OCI-LY1 (cell line): Measurements from ENCODE around the gene TSHZ3.

Experiments used
- H2AFZ ChIP-seq: fragments of 200-600 bp; sonication (generic), shearing (Covaris generic); 2 replicates; pipeline ENCODE4 v1.6.0; 2014; ENCODE audit warnings: antibody characterized with exemption, mild to moderate bottlenecking, low read length
- H3F3A ChIP-seq: fragments of 200-600 bp; sonication (generic), shearing (Covaris generic); 2 replicates; pipeline ENCODE4 v1.6.0; 2014; ENCODE audit warnings: mild to moderate bottlenecking, antibody characterized with exemption, low read length, moderate library complexity; ENCODE audit not compliant: insufficient read depth
- H3K27ac ChIP-seq: fragments of 200-600 bp; sonication (generic); 2 replicates; pipeline ENCODE4 v1.5.1; 2014; ENCODE audit warnings: low read length, mixed run types, mild to moderate bottlenecking, low read depth; ENCODE audit not compliant: poor library complexity, severe bottlenecking
- H3K27me3 ChIP-seq: fragments of 200-600 bp; sonication (generic); 2 replicates; pipeline ENCODE4 v1.6.0; 2014; ENCODE audit warnings: antibody characterized with exemption, mild to moderate bottlenecking, low read length, moderate library complexity; ENCODE audit not compliant: insufficient read depth
- H3K36me3 ChIP-seq: fragments of 200-600 bp; sonication (generic); 2 replicates; pipeline ENCODE4 v1.6.1; 2014; ENCODE audit warnings: mild to moderate bottlenecking, antibody characterized with exemption, low read length, moderate library complexity, mixed read lengths; ENCODE audit not compliant: insufficient read depth
- H3K4me1 ChIP-seq: fragments of 200-600 bp; sonication (generic); 2 replicates; pipeline ENCODE4 v1.5.1; 2014; ENCODE audit warnings: mild to moderate bottlenecking, low read length, moderate library complexity; ENCODE audit not compliant: insufficient read depth, severe bottlenecking
- H3K4me2 ChIP-seq: fragments of 200-600 bp; sonication (generic), shearing (Covaris generic); 2 replicates; pipeline ENCODE4 v1.6.1; 2014; ENCODE audit warnings: low read length
- H3K4me3 ChIP-seq: fragments of 200-600 bp; sonication (generic); 2 replicates; pipeline ENCODE4 v1.5.1; 2014; ENCODE audit warnings: low read length, low read depth, mild to moderate bottlenecking, mixed read lengths; ENCODE audit not compliant: poor library complexity, severe bottlenecking
- H3K79me2 ChIP-seq: fragments of 200-600 bp; shearing (Covaris generic); 2 replicates; pipeline ENCODE4 v1.6.1; 2016; ENCODE audit warnings: mixed run types, low read length, mixed read lengths; ENCODE audit not compliant: insufficient read depth
- H3K9ac ChIP-seq: fragments of 200-600 bp; sonication (generic), shearing (Covaris generic); 2 replicates; pipeline ENCODE4 v1.6.1; 2014; ENCODE audit warnings: mild to moderate bottlenecking, low read length, mixed read lengths
- H3K9me2 ChIP-seq: fragments of 200-600 bp; sonication (generic), shearing (Covaris generic); 2 replicates; pipeline ENCODE4 v1.6.1; 2014; ENCODE audit warnings: low read depth, mild to moderate bottlenecking, low read length, mixed read lengths
- H3K9me3 ChIP-seq: fragments of 200-600 bp; shearing (Covaris generic); 2 replicates; pipeline ENCODE4 v1.6.1; 2014; ENCODE audit warnings: low read length, mixed read lengths
- H4K20me1 ChIP-seq: fragments of 200-600 bp; sonication (generic), shearing (Covaris generic); 2 replicates; pipeline ENCODE4 v1.6.0; 2016; ENCODE audit warnings: mild to moderate bottlenecking, low read length; ENCODE audit not compliant: insufficient read depth
- CTCF ChIP-seq: fragments of 200-600 bp; sonication (generic), shearing (Covaris generic); IDR thresholded peaks from 2 replicates; pipeline ENCODE4 v1.5.1; 2017; ENCODE audit warnings: mild to moderate bottlenecking, antibody characterized with exemption, low read length, moderate library complexity, mixed read lengths
- EZH2 ChIP-seq: fragments of 200-600 bp; sonication (generic), shearing (Covaris generic); IDR thresholded peaks from 2 replicates; pipeline ENCODE4 v1.8.0; 2017; ENCODE audit warnings: borderline replicate concordance, mixed run types, mild to moderate bottlenecking, antibody characterized with exemption, low read length, moderate library complexity, mixed read lengths

TSHZ3 gene

DNA sequence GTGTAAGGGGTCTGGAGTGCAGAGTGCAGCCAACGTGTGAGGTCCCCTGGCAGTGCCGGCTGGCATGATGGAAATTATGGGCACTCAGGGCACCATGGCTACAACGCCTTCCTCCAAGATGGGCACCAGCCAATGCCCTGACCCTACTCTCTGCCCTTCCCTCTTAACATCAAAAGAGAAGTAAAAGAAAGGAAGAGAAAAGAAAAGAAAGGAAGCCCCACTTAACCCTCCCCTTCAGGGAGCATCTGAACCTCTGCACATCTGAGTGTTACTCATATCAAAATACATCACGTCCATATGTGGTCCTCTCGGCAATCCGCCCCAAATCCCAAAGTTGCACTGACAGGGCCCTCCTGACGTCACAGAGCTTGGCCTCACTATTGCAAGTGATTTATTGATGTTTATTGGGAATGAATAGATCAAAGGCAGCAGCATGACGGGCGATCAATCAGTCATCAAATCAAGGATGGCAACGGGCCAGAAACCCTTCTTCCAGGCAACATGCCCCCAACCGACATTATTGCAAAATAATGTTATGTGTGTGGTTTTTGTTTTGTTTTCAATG lies 1.3 kb downstream of the TSHZ3 start:
- Histone ChIP-seq H3K9ac (no peak overlapping the region), H3K27me3 (no peaks in the 10 kb centered on the region), H2AFZ (no peak overlapping the region), H3K36me3 (no peaks in the 10 kb centered on the region), H3K4me1 (no peaks in the 10 kb centered on the region), H4K20me1 (no peaks in the 10 kb centered on the region), H3K27ac (no peak overlapping the region), H3K4me2 (no peak overlapping the region), H3K79me2 (no peaks in the 10 kb centered on the region), H3F3A (no peaks in the 10 kb centered on the region), H3K9me3 (no peaks in the 10 kb centered on the region), H3K9me2 (no peaks in the 10 kb centered on the region), H3K4me3 (no peak overlapping the region)
- TF ChIP-seq CTCF (no peak), EZH2 (no peak)

DNA sequence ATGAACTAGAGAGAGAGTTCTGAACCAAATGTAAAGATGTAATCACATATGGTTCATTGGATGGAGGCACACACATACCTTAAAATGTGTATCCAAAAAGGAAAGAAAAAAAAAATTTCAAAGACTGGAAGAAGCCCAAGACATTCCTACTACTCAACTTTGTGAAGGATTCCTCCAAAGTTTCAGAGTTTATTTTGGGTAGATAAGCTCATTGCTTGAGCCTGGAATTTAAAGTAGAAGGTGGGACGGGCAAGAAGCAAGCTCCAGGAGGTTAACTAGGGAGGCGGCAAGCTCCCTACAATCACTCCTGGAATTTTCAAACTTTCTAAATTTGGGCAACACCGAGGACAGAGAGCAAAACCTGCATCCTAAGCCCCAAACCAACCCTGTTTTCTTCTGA lies 1.9 kb downstream of the TSHZ3 start:
- Histone ChIP-seq H2AFZ (no peak overlapping the region), H3K9ac (no peak overlapping the region), H3K9me3 (no peaks in the 10 kb centered on the region), H3K79me2 (no peaks in the 10 kb centered on the region), H3K27ac (no peak overlapping the region), H3K4me2 (no peak overlapping the region), H3K9me2 (no peaks in the 10 kb centered on the region), H4K20me1 (no peaks in the 10 kb centered on the region), H3F3A (no peaks in the 10 kb centered on the region), H3K36me3 (no peaks in the 10 kb centered on the region), H3K27me3 (no peaks in the 10 kb centered on the region), H3K4me3 (no peak overlapping the region), H3K4me1 (no peaks in the 10 kb centered on the region)
- no peak for TF ChIP-seq CTCF
- TF ChIP-seq EZH2 = no peak

DNA sequence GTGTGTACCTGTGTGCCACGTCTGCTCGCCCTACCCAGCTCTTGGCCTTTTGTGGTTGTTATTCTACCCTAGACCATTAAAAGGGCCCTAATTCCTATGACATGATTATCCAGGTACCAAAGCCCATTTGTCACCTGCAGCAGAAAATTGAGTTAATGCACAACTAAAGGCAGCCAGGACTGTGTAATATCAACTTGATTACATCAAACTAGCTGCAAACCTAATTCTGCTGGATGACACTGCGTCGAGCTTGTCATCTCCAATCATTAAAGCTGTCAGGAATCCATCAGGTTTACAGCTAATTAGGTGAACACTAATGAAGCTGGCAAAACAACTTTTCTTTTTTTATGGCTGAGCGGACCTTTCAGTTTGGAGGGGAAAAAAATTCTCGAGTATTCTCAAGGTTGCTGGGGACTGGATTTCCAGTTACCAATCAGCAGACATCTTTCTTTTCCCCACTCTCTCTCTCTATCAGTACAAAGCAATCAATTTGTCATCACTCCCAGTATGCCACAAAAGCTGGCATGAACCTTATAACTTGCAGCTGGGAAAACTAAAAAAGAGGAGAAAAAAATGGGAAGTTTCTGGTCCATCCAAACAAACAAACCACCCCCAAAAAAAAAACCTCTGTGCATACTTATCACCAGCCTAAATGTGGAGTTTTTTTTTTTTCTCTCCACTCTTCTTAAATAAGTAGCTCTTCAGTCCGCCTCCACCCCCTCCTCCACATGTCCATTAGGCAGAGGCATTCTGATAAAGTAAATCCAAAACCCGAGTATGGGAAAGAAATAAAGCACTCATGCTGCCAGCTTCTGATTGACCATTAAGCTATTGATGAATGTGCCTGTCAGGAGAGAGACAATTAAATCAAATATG lies 2.8 kb downstream of the TSHZ3 start:
- no peaks in the 10 kb centered on the region for H3K4me1 ChIP-seq
- no peak overlapping the region for H2AFZ ChIP-seq
- H3K27me3 ChIP-seq = no peaks in the 10 kb centered on the region; the same call in 1 of the 2 replicates
- no peak overlapping the region for H3K4me2 ChIP-seq
- no peaks in the 10 kb centered on the region for H3F3A ChIP-seq
- no peaks in the 10 kb centered on the region for H3K9me3 ChIP-seq
- H3K27ac ChIP-seq = no peak overlapping the region
- TF ChIP-seq CTCF (no peak), EZH2 (no peak)
- no peak overlapping the region for H3K9ac ChIP-seq
- H4K20me1 ChIP-seq = no peaks in the 10 kb centered on the region
- no peak overlapping the region for H3K4me3 ChIP-seq
- no peaks in the 10 kb centered on the region for H3K9me2 ChIP-seq
- no peaks in the 10 kb centered on the region for H3K36me3 ChIP-seq
- no peaks in the 10 kb centered on the region for H3K79me2 ChIP-seq
